Spleen (tissue), 7 donors: ENCODE data around the gene CMSS1.

ENCODE experiments used
- POLR2A ChIP-seq, 3 donors: fragments of 450-650 bp; IDR thresholded peaks; one replicate each; pipeline ENCODE4 v1.5.1; 2017; ENCODE audit warnings: antibody characterized with exemption in 3 of 3, mild to moderate bottlenecking in 1 of 3
- POLR2AphosphoS5 ChIP-seq, 3 donors: sonication (generic); formaldehyde crosslinking; IDR thresholded peaks; one replicate each; pipeline ENCODE4 v1.5.1; 2017; ENCODE audit warnings: antibody characterized with exemption in 3 of 3
- TF ChIP-seq, protein P1 (sequence below), 11 experiments: fragments of 200-600 bp in 7 of 11; fragments of 450-650 bp in 4 of 11; sonication (generic) in 4 of 11; IDR thresholded peaks in 8 of 11; conservative IDR thresholded peaks in 3 of 11; 1 replicate in 7 of 11; 2 replicates in 4 of 11; pipeline versions ENCODE4 v1.4.0 to v1.8.0; 2016 to 2021; ENCODE audit warnings: antibody characterized with exemption in 11 of 11, inconsistent platforms in 4 of 11, mild to moderate bottlenecking in 1 of 11
- donor health status: DM: no; HTN: no; CAD: no; lungs with moderate emphysema.
- donor health status: DM: no; HTN: no; CAD: no.
- donor health status: DM: no; HTN: no; CAD: no.

DNA sequence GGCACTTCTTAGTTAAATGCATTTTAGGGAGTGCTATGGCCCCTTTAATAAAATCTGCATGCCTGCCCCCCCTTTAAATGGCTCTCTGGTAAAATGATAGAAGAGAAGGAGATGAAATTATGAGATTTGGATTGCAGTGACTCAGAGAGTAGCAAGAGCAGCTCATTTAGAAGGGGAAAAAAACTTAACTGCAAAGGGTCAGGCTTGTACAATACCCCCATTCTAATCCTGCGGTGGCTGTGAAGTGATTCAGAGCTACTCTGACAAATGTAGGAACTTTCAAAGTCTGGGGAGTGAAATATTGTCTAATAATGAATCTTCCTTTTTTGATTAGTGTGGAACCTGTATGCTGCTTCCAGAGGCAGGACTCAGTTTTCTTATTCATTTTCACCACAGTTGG is 399.1 kb downstream of the CMSS1 start:
- TF ChIP-seq, protein P1, sequence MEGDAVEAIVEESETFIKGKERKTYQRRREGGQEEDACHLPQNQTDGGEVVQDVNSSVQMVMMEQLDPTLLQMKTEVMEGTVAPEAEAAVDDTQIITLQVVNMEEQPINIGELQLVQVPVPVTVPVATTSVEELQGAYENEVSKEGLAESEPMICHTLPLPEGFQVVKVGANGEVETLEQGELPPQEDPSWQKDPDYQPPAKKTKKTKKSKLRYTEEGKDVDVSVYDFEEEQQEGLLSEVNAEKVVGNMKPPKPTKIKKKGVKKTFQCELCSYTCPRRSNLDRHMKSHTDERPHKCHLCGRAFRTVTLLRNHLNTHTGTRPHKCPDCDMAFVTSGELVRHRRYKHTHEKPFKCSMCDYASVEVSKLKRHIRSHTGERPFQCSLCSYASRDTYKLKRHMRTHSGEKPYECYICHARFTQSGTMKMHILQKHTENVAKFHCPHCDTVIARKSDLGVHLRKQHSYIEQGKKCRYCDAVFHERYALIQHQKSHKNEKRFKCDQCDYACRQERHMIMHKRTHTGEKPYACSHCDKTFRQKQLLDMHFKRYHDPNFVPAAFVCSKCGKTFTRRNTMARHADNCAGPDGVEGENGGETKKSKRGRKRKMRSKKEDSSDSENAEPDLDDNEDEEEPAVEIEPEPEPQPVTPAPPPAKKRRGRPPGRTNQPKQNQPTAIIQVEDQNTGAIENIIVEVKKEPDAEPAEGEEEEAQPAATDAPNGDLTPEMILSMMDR (IDR thresholded peaks at IDR 0.05 in 8 of 11, conservative IDR thresholded peaks at IDR 0.05 in 3 of 11) = no peak
- TF ChIP-seq POLR2A (IDR thresholded peaks at IDR 0.05) = no peak
- TF ChIP-seq POLR2AphosphoS5 (IDR thresholded peaks at IDR 0.05) = no peak
